GM18517 (cell line): ENCODE data around the gene YIPF5.

Experiments used
- ATAC-seq: cut with Tn5 transposase; IDR thresholded peaks from one replicate; pipeline ENCODE4 v1.9.1; 2021; ENCODE audit warnings: mild to moderate bottlenecking, moderate library complexity; ENCODE audit not compliant: unreplicated experiment

YIPF5 gene

DNA sequence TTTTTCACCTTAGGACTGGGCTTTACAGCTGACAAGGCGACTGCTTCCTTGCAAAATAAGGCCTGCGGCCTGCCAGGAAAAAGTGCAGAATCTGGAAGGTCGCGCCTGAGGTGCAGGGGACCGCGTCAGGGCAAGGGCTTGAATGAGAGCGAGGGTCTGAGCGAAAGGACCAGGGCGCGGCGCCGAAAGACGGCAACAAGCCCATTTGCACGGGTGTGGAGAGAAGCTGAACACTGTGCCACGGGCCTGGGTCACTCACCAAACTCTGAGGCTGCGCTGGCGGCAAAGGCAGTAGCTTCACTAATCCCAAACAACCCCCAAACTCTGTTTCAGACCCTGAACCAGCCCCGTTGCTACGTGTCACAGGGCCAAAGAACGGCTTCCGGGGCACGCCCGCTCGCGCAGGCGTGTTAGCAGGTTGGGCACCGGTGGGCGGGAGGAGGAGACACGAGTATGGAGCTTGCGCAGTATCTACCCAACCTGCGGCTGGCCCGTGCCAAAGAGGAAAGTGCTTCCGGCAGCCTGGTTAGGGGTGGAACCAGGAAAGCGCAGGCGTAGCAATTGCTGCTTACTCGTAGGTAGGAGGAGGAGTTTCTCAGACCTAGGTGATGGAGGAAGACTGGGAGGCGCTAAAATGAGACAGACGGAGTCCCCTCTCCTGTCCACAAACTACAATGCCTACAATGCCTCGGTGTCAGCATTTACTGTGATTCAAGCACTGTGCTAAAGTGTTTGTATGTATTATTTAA, at the start of gene YIPF5, which contains the start of gene KCTD16:
TSS of gene YIPF5 (minus strand) at position 384 of the 749 bp plus-strand sequence. CDS start 704 bp downstream, outside the sequence.
TSS of gene KCTD16 (plus strand) at position 598 of the 749 bp plus-strand sequence.
- ATAC-seq, result peak; percentile 100

DNA sequence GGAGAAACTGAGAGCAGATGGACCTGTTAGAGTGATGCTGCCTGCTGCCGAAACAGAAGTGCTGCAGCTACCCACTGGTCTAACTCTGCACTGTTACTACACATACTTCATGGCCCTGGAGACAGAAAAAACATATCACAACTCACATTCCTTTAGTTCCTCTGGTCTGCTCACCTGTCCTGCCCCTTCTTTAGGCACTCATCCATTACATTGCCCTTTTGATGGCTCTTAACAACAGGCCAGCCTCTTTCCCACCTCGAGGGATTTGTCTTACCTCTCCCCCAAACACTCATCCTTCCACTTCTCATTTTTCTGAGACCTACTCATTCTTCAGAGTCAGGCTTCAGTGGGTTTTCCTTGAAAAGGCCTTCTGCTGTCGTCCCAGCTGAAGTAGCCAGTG, 49.4 kb upstream of the YIPF5 start:
- no peak for ATAC-seq

DNA sequence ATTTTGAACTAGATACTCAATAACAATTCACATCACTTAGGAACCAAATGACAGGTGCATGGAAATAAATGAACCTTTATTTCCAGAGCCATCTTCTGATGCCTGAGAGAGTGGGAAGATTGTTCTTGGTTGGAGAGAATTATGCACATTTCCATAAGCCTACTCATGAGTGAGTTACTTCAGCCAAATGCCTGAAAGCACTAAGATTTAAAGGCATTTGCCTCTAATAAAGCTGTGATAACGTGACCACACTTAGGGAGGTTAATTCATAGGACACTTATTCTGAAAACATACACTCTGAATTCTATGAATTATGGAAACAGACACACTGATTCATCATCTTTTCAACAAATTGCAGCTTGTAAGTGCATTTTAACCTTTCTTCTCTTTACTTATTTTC, 40.2 kb upstream of the YIPF5 start:
- ATAC-seq, result no peak

DNA sequence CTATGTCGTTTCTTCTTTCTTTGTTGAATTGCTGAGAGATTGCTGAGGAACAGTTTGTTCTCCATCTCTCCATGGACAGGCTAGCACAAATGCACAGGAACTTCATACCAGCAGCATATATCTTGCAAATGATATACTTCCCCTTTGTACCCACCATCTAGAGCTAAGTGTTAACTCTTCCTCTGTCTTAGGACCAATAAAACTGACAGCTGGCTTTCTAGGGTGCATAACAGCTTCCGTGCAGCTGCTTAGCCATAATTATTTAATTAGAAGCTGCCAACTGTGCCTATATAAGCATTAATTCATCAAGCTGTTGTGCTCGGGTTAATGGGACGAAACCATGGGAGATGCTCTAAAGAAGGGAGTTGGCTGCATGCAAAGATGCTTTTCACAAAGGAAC, 38.9 kb upstream of the YIPF5 start:
- no peak for ATAC-seq

DNA sequence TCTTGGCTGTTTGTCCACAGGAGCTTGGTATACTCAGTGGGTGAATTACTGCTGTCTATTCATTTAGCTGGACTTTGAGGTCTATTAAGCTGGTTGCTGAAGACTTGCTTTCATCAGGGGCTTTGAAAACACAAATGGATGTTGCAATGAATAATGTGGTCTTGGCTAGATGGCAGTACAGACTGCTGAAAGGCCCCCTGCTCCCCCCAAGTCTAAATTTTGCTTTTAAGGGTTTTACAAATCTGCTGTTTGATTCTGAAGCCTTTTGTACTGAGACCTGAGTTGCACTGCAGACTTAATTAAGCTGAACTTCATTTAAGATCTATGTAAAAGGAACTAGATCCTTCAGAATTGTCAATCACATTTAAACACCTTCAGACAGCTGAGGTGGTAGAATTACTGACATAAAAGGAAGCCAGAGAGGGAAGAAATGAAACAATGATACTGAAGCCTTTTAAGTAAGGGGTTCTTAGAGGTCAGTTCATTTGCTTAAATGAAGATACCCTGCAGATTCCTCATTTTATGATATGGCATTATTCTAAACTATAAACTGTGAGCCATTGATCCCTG, 37.5 kb upstream of the YIPF5 start:
- no peak for ATAC-seq

DNA sequence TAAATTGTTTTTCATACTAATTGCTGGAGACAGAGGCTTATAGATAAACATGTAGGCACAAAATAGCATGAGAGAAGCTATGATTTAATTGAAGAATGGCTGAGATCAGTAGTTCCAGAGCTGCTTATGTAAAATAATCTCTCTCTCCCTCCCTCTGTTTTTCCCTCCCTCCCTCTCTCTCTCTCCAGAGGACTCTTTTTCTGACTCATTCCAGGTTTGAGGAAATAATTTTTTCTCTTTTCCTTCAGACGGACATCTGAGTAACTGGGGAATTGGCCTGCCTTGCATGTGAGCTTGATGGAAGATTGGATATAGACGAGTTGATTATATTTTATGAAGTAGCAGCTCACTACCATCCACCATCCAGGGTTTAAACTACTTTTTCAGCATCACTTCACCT, 35.7 kb upstream of the YIPF5 start:
- ATAC-seq, result no peak

DNA sequence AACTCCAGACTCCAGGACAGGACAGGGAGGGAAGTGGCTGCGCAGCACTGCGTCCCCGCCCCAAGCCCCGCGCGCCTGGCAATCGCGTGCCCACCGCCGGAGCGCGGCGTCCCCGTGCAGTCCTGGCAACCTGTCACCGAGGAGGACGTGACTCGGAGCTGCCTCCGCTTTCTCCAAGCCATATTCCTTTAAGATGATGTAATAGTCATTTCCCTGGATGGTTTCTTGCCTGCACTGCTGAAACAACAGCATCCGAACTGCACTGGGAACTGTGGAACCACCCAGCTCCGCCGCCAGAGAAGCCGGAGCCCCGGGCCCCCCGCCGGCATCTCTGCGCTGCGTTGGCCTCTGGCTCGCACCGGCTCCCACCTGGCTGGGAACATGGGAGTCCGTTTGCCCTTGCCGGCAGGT, 34.7 kb upstream of the YIPF5 start:
- ATAC-seq, result no peak

DNA sequence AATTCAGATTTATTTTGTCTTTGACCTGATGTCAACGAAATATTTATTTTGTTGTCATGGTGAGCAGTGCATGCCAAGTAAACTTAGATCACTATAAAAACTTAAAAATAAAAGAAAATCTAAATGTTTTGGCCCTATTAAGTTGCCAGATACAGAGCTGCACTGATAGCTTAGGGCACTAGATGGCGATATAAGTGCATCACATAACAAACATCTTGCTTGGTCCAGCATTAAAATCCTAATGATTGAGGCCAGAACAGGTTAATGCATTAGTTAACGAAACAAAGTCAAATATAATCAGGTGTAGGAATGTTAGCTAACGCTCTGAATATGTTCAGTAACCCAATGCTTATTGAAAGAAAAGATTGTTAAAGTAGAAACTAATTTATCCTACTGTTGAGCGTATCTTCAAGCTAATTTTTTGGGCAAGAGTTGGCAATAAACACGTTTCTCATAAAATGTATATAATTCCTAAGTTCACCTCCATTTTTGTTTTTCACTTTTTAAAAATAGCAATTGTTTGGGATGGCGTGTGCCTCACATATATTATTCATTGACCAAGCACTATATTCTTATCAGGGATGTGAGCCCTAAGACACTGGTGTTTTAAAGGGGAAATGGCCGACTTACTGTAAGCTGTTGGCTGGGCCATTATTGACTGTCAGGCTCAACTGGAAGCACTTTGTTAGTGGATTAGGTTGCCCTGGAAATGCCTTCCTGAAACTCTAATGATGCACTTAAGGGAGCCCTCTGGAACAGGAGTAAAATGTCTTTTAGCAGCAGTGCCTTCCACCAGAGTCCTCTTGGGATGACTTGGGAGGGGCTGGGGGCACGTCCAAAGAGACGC, 33.5 kb upstream of the YIPF5 start:
- peak; percentile 79 for ATAC-seq

DNA sequence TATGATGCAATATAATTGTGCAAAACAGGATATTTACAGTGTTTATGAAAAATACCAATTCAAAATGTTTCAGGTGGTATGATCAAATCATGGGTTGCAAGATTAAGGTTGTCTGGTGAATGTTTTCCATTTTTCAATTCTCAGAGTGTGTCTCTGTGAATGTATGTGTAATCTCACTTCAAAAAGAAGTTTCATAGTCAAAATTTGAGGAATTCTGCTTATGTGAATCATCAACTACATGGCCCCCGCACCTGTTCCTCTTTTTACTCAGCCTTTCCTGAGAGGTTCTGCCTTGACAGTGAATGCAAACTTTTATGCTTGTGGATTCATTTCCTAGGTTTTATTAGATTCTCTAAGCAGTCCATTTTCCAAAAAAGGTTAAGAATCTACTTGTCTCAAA, 32.3 kb upstream of the YIPF5 start:
- ATAC-seq, result no peak

DNA sequence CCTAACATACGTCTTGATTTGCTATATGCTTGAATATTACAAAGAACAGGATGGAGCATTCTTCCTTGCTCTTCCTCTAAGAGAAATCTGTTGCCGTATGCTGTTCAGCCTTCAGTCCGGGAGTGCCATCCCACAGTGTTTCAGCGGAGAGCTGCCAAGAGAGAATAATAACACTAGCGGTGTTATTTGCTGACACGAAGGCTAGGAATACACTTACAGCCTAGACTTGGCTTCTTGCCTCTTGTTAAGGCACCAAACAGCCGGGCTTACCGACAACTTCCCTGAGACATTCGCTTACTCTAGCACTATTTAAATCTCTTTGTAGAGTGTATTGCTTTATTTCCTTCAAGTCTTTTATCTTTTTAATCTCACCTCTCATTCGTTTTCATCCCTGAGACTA, 31.6 kb upstream of the YIPF5 start:
- ATAC-seq, result no peak

DNA sequence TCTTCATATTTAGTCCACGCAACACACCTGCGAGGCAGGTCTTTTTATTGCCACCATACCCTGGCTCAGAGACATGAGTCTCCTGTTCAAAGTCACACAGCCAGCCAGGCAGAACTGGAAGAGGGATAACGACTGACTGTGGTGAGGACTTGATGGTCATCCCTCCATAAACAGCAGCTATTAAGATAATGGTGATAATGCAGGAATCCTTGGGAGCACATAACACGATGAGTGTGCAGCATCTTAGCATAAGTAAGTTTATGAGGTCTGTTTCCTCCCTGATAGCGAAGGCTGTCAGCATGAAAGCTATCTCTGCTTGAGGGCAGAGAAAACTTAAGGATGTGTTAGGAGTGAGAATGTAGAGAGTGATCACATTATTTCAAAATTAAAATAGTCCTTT, 31.1 kb upstream of the YIPF5 start:
- ATAC-seq, result no peak

DNA sequence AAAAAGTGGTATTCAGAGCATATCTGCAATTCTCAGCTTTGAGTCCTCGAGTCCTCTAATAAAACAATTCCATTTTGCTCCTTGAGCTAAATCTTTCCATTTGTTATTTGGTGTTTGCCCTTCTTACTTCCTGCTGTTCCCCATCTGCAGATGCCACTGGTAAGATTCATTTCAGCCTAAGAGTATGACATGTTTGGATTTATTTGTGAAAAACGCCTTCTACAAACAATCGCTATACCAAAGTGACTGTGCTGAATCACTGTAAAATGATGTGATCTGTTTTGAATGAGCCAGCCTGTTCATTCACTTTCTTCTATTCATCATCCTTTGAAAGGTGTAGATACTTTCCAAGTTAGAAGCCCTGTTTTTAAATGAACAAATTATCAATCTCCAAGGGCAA, 27.9 kb upstream of the YIPF5 start:
- no peak for ATAC-seq

DNA sequence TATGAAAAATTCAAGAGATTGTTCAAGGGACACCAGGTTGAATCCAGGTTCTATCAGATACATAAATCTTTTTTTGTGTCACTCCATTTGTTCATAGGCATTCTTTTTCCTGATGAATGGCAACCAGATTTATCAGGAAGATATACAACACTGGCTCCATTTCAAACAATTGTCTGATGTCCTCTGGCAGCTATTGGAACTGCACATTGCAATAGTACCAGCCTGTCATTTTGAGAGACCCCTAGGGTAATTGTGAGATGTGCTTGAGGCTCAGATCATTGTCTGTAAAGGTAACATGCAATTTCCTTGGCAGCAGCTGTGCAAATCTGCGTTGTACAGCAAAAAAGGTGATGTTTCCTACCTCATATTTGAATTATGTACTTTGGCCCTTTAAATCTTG, 26.2 kb upstream of the YIPF5 start:
- ATAC-seq, result no peak

DNA sequence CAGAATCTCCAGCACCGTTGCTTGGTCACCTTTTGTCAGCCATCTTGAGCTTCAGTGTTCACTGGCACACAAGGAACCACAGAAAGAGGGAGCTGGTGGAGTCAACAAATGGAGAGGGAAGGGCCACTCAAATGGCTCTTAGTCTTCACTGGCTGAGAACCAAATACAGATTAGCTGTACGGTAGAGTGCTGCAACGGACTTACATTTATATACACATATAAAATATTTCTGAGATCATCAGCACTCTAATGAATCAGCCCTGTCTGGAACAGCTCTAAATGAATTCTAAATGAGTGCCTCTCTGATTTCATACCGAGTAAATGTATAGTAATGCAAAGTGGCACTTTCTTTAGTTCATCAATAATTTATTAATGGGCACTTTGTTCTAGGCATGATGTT, 25.0 kb upstream of the YIPF5 start:
- no peak for ATAC-seq

DNA sequence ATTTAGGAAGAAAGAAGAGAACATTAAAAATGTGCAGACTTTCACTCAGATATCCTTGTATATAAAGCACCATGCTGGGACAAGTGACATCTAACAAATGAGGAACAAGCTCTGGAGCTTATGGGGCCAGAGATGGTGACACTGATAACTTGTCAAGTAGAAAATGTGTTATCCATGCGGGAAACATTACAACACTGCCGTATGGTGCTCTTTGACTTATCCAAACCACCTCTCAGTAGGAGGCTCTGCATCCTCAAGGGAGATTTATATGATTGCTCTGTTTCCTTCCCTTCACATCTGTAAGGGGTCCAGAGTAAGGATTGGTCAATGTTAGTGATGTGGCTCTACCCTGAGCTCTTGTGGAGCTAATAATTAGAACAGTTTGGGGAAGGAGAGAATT, 23.7 kb upstream of the YIPF5 start:
- no peak for ATAC-seq

DNA sequence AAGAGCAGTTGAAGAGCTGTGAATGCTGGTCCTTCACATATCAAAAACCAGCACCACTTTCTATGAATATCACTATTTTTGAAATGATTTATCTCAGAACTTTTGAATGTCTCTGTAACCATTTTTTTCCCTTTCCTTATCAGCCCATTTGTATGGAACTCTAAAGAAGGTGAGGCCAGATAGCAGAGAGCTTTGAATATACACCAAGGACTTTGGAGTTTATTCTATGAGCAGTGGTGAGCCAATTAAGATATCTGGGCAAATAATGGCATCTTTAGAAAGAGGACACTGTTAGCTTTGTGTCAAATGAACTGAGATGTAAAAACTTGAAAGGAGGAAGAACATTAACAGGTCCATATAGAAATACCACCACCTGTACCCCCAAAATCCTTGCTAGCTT, 22.2 kb upstream of the YIPF5 start:
- ATAC-seq, result no peak

DNA sequence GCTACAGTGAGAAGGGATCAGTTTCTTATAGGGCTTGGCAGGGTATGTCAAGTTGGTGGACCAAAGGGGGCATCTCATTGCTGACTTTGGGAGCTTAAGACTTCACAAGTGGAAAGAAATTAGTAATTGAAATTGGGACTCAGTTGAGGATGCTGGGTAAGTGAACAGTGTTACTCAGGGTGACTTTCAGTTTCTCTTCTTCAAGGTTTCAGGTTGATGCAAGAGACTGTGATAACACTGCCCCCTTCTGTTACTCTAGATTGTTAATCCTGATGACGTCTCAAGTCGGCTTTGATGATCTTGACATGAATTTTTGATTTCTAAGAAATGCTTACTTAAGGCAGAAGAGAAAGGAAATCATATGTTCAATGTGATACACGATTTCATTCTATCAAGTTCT, 21.5 kb upstream of the YIPF5 start:
- ATAC-seq, result peak; percentile 88

DNA sequence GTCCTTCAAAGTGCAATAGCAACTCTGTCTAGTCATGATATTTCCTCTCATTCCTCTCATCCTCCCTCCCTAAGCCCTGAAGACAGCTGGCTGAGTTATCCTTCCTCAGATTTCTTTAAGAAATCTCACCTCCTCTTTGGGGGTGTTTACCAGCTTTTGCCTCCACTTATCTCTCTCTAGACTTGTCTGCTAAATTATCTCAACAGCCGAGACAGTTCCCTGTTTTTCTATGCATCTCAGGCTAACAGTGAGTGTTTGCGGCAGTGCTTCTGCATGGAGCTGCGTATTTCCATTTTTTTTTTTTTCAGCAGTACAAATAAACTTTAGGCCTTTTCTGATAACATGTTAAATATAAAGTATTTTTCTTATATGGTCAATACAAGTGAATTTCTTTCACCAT, 21.1 kb upstream of the YIPF5 start:
- ATAC-seq, result no peak

DNA sequence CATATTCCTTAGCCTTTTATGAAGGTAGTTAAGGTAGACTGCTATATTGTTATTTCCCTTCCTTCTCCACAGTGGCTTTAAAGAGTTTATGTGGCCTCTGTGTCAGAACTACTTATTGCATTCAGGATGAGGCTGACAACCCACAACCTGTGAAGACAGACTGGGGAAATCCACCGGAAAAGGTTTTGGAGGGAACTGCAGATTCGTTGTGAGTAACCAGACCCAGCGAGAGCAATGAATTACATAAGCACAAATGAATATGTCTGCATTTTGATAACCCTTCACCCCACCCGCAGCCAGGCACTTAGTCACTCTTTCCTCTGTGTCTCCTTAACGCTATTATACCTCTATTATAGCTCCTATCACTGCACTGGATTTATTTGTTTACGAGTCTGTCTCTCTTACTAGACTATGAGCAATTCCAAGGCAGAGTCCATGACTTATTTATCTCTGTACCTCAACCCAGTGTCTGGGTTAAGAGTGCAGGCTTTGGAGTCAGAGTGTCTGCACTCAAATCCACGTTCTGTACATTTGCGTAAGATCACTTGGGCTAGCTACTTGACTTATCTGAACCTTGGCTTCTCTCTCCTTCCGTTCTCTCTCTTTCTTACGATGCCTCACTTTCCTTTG, 19.5 kb upstream of the YIPF5 start:
- ATAC-seq, result peak; percentile 43

DNA sequence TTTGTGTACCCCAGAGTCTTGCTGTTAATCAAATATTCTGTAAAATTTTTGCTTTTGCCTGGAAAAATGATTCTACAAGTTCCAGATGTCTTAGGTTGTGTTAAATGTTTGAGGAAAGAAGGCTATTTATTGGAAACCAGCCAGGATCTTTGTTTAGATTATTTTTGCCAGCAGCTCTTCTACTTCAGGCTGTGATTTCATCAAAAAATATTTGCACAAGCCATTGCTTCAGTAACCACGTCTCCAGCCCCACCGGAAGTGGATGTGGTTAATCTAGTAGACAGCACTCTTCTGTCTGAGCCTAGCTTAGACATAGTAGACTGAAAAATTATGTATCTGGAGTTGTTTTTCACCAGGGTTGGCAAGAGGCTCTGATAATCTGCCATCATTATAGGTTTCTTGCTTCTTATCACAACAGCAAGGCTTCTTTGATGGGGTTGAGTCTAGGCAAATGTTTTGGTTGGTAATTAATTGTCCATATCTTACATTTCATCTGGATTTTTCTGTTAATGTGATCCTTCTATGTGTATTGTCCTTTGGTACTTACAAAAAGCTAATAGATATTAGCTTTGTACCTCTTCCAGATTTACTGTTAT, 17.3 kb upstream of the YIPF5 start:
- peak; percentile 66 for ATAC-seq
